Measurements from ENCODE around the gene C5orf34.

Gene C5orf34

GRCh38 chr5:43555895-43556606, 41.1 kb upstream of the C5orf34 start:
- H3F3A ChIP-seq (ENCODE audit: insufficient read depth, low read length), result 0 out of 2 replicates have a peak, but pooled peaks cover 3% of the 10 kb centered on the region
- H3K4me1 ChIP-seq (ENCODE audit: insufficient read depth, low read length, severe bottlenecking), result peaks cover 52% of the 10 kb centered on the region
- peak overlapping the region; percentile 62 for H3K27ac ChIP-seq (ENCODE audit: low read depth, low read length, poor library complexity, severe bottlenecking)
- H3K4me2 ChIP-seq (ENCODE audit: low read length), result peak overlapping the region; percentile 98
- peak overlapping the region; percentile 98 for H3K9ac ChIP-seq (ENCODE audit: low read length)
- H3K9me2 ChIP-seq (ENCODE audit: low read depth, low read length), result no peaks in the 10 kb centered on the region
- H2AFZ ChIP-seq (ENCODE audit: low read length), result 0 out of 2 replicates have a peak overlapping the region, but pooled peaks have one; percentile 2
- H3K79me2 ChIP-seq (ENCODE audit: insufficient read depth, low read length), result peaks cover 35% of the 10 kb centered on the region
- peaks cover 41% of the 10 kb centered on the region for H3K36me3 ChIP-seq (ENCODE audit: insufficient read depth, low read length)
- no peaks in the 10 kb centered on the region for H3K27me3 ChIP-seq (ENCODE audit: insufficient read depth, low read length)
- no peaks in the 10 kb centered on the region for H4K20me1 ChIP-seq (ENCODE audit: insufficient read depth, low read length)
- no peaks in the 10 kb centered on the region for H3K9me3 ChIP-seq (ENCODE audit: low read length)
- no peak for TF ChIP-seq EZH2 (IDR thresholded peaks at IDR 0.05; ENCODE audit: borderline replicate concordance, low read length)
- TF ChIP-seq, protein P1, sequence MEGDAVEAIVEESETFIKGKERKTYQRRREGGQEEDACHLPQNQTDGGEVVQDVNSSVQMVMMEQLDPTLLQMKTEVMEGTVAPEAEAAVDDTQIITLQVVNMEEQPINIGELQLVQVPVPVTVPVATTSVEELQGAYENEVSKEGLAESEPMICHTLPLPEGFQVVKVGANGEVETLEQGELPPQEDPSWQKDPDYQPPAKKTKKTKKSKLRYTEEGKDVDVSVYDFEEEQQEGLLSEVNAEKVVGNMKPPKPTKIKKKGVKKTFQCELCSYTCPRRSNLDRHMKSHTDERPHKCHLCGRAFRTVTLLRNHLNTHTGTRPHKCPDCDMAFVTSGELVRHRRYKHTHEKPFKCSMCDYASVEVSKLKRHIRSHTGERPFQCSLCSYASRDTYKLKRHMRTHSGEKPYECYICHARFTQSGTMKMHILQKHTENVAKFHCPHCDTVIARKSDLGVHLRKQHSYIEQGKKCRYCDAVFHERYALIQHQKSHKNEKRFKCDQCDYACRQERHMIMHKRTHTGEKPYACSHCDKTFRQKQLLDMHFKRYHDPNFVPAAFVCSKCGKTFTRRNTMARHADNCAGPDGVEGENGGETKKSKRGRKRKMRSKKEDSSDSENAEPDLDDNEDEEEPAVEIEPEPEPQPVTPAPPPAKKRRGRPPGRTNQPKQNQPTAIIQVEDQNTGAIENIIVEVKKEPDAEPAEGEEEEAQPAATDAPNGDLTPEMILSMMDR (IDR thresholded peaks at IDR 0.05; ENCODE audit: low read length), result no peak
- peak overlapping the region; percentile 90 for H3K4me3 ChIP-seq (ENCODE audit: low read depth, low read length, poor library complexity, severe bottlenecking)

DNA sequence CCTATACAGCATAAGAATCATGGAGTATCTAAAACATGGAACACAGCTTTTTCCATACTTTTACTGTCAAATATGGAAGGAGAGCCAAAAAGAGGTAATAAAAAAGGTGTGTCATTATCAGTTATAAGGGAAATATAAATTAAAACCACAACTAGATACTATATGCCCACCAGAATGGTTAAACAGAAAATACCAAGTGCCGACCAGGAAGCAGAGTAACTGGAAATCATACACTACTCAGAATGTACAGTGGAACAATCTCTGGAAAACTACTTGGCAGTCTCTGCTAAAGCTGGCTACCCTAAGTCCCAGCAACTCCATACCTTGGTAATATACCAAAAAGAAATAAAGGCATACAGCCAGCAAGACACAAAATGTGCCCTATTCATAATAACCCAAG, 39.5 kb upstream of the C5orf34 start:
- TF ChIP-seq, protein P1 (IDR thresholded peaks at IDR 0.05; ENCODE audit: low read length), result no peak
- TF ChIP-seq EZH2 (IDR thresholded peaks at IDR 0.05; ENCODE audit: borderline replicate concordance, low read length), result no peak
- Histone ChIP-seq H3K4me2 (ENCODE audit: low read length) (peak overlapping the region; percentile 98), H3K79me2 (ENCODE audit: insufficient read depth, low read length) (peaks cover 48% of the 10 kb centered on the region), H3K9me2 (ENCODE audit: low read depth, low read length) (no peaks in the 10 kb centered on the region), H3K27me3 (ENCODE audit: insufficient read depth, low read length) (no peaks in the 10 kb centered on the region), H3F3A (ENCODE audit: insufficient read depth, low read length) (0 out of 2 replicates have a peak, but pooled peaks cover 3% of the 10 kb centered on the region), H3K4me1 (ENCODE audit: insufficient read depth, low read length, severe bottlenecking) (peaks cover 59% of the 10 kb centered on the region), H3K27ac (ENCODE audit: low read depth, low read length, poor library complexity, severe bottlenecking) (no peak overlapping the region), H2AFZ (ENCODE audit: low read length) (no peak overlapping the region), H3K9me3 (ENCODE audit: low read length) (no peaks in the 10 kb centered on the region), H3K36me3 (ENCODE audit: insufficient read depth, low read length) (peaks cover 55% of the 10 kb centered on the region), H3K9ac (ENCODE audit: low read length) (no peak overlapping the region), H3K4me3 (ENCODE audit: low read depth, low read length, poor library complexity, severe bottlenecking) (no peak overlapping the region), H4K20me1 (ENCODE audit: insufficient read depth, low read length) (no peaks in the 10 kb centered on the region)

DNA sequence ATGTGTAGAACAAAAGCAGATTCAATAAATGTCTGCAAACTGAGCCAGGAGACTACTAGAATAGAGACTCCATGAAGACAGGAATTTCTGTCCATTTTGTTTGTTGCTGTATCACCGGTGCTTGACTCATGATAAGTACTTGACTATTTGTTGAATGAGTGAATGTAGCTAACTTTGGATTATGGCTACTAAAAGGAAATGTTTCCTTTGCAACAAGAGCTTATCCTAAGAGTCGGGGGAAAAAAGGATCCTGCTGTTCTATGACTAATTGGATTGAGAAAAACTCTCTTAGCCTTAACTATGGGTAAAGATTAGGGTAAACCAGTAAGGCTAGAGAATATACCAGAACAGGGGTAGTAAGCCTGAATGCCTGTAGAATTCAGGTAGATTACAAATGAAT, 38.4 kb upstream of the C5orf34 start:
- peaks cover 48% of the 10 kb centered on the region for H3K79me2 ChIP-seq (ENCODE audit: insufficient read depth, low read length)
- H3K27me3 ChIP-seq (ENCODE audit: insufficient read depth, low read length), result no peaks in the 10 kb centered on the region
- H4K20me1 ChIP-seq (ENCODE audit: insufficient read depth, low read length), result no peaks in the 10 kb centered on the region
- H3K9me3 ChIP-seq (ENCODE audit: low read length), result no peaks in the 10 kb centered on the region
- H3K36me3 ChIP-seq (ENCODE audit: insufficient read depth, low read length), result peaks cover 62% of the 10 kb centered on the region
- H3K4me3 ChIP-seq (ENCODE audit: low read depth, low read length, poor library complexity, severe bottlenecking), result no peak overlapping the region
- no peak overlapping the region for H3K9ac ChIP-seq (ENCODE audit: low read length)
- H3K4me1 ChIP-seq (ENCODE audit: insufficient read depth, low read length, severe bottlenecking), result peaks cover 59% of the 10 kb centered on the region
- H3K4me2 ChIP-seq (ENCODE audit: low read length), result no peak overlapping the region
- H2AFZ ChIP-seq (ENCODE audit: low read length), result no peak overlapping the region
- no peak for TF ChIP-seq EZH2 (IDR thresholded peaks at IDR 0.05; ENCODE audit: borderline replicate concordance, low read length)
- TF ChIP-seq, protein P1 (IDR thresholded peaks at IDR 0.05; ENCODE audit: low read length), result no peak
- H3F3A ChIP-seq (ENCODE audit: insufficient read depth, low read length), result no peaks in the 10 kb centered on the region
- no peak overlapping the region for H3K27ac ChIP-seq (ENCODE audit: low read depth, low read length, poor library complexity, severe bottlenecking)
- no peaks in the 10 kb centered on the region for H3K9me2 ChIP-seq (ENCODE audit: low read depth, low read length)

Data from OCI-LY1 (cell line).